ENCODE data around the gene CYP26B1.

DNA sequence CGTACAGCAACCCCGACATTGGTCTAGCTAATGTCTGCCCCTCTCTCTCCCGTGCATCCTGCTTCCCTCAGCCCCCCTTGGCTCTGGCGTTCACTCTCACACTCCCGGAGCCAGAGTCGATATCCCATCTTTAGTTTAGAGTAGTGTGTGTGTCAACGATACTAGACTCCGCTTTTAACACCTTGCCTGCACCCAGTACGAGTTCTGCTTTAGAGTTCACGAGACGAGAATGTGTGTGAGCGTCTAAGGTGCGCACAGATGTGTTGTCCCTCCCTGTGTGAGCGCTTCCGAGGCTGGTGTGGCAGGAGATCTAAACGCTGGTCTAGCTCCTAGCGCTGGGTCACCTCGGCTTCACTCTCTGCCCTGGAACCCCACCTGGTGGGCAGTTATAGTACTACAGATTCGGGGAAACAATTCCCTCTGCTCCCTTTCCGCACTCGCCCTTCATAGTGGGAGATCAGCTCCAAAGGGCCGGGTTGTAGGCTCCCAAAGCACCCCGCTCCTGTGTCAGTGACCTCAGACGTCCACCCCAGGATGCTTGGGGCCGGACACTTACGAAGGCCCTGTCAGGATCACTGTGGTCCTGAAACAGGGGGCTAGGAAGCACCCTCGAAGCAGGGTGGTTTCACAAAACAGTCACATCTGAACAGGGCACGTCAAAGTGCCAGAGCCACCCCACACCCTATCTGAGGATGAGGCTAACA, 2.6 kb upstream of the CYP26B1 start:
- TF ChIP-seq, protein P1, sequence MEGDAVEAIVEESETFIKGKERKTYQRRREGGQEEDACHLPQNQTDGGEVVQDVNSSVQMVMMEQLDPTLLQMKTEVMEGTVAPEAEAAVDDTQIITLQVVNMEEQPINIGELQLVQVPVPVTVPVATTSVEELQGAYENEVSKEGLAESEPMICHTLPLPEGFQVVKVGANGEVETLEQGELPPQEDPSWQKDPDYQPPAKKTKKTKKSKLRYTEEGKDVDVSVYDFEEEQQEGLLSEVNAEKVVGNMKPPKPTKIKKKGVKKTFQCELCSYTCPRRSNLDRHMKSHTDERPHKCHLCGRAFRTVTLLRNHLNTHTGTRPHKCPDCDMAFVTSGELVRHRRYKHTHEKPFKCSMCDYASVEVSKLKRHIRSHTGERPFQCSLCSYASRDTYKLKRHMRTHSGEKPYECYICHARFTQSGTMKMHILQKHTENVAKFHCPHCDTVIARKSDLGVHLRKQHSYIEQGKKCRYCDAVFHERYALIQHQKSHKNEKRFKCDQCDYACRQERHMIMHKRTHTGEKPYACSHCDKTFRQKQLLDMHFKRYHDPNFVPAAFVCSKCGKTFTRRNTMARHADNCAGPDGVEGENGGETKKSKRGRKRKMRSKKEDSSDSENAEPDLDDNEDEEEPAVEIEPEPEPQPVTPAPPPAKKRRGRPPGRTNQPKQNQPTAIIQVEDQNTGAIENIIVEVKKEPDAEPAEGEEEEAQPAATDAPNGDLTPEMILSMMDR (IDR thresholded peaks at IDR 0.05) = peak; percentile 70 to 85 (median 79)
- no peak for TF ChIP-seq POLR2A (IDR thresholded peaks at IDR 0.05)
- TF ChIP-seq EP300 (IDR thresholded peaks at IDR 0.05) = no peak
